ENCODE measurements around the gene SPOCD1.

SPOCD1 gene

DNA sequence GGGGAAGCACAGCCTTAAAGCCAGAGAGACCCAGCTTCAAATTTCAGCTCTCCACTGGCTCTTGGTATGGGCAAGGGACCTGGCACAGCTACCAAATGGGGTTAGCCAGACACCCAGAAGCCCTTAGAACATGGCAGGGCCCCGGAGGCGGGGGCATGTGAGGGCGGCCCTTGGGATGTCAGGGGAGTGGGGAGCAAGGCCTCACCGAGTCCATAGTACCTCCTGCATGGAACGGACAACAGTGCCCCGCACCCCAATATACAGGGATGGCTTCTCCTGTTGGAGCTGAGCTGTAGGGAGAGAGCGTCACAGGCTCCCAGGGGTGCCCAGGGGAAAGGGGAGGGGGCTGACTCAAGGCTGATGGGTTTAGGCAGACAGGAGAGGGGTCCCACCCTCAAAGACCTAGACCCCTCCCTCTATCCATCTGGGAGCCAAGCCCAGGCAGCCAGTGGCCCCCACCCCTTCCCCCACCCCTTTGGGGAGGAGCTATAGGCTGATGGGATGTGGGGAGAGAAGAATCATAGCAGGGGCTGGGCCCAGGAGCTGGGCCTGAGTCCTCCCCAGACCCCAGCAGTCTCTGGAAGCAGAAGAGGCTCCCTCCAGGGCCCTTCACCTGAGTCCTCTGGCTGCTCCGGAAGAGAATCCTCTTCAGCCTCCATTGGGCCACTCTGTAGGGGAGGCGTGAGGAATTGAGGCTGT, 16.5 kb downstream of the SPOCD1 start:
- no peak for DNase-seq

DNA sequence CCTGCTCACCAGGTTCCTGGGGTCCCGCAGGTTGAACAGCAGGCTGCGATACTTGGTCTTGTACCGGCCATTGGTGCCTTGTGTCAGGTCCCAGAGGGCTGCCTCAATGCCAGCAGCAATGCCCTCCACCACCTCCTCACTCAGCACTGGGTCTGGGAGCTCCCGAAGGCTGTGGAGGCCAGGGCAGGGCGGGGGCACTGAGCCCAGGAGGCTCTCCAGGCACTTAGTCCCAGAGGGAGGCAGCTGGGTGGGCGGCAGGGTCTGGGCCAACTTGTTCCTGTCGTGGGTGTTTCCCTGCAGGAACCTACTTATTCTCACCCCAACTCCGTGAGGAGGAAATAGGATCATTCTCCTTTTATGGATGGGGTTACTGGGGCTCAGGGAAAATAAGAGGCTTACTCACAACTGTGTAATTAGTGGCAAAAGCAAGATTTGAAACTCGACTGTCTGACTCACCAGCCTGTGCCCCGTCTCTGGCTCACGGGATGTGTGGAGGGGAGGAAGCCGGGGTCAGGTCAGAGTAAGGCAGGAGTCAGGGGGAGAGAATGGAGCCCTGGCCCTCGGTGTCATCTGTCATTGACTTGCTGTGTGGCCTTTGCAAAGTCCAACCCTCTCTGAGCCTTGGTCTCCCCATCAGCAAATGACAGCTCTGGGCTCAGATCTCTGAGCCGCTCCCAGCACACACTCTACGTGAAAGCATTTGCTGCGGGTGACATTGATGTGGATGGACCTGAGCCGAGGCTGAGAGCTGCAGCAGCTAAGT, 17.2 kb downstream of the SPOCD1 start:
- DNase-seq, result no peak

- no peak for DNase-seq
These were observed 17.8 kb downstream of the SPOCD1 start for GRCh38 chr1:31798086-31798432.

DNA sequence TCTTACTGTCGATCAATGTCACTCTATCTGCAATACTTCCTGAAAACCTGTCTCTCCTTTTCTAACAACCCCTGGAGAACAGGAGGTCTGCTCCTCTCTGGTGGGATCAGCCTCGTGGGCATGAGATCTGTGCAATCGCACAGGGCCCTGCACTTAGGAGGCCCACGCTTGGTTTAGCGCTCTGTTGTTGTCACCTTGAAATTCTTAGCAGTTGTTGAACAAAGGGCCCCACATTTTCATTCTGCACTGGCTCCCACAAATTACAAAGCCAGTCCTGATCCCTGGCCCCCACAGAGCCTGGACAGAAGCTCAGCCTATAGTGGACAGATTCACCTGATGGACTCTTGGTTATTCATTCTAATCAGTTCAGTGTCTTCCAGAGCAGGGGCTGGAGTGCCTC, 18.6 kb downstream of the SPOCD1 start:
- DNase-seq, result no peak

GRCh38 chr1:31796707-31797106, 19.1 kb downstream of the SPOCD1 start:
- no peak for DNase-seq

GRCh38 chr1:31795801-31796621, 19.8 kb downstream of the SPOCD1 start:
- peak; percentile 53 to 77 for DNase-seq

GRCh38 chr1:31795096-31795675, 20.6 kb downstream of the SPOCD1 start:
- no peak for DNase-seq

- no peak for DNase-seq
These were observed 22.1 kb downstream of the SPOCD1 start for GRCh38 chr1:31793586-31794285.

- DNase-seq, result no peak
These were observed 22.7 kb downstream of the SPOCD1 start for GRCh38 chr1:31793086-31793485.

GRCh38 chr1:31792541-31792940, 23.3 kb downstream of the SPOCD1 start:
- no peak for DNase-seq

GRCh38 chr1:31792116-31792515, 23.7 kb downstream of the SPOCD1 start:
- no peak for DNase-seq

- DNase-seq, result no peak
These were observed 24.5 kb downstream of the SPOCD1 start for GRCh38 chr1:31791131-31791858.

GRCh38 chr1:31790641-31791091, 25.2 kb downstream of the SPOCD1 start:
- no peak for DNase-seq

DNA sequence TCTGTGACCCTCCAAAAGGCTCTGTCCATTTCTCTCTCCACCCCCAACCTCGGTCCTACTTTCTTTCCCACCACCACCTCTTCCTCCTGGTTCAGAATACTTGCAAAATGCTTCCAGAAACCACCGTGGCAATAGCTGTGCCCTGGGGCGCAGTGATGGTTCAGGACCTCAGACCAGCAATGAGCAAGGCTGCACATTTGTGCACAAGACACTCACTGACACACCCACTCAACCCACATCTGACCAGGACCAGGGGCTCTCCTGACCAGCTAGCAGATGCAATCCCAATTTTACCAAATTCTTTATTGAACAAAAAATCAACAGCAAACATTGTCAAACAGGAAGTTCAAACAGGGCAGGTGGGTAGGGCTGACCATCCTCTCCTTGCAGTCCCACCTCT, 25.7 kb downstream of the SPOCD1 start:
- DNase-seq, result no peak

- peak; percentile 78 to 85 for DNase-seq
These were observed 26.4 kb downstream of the SPOCD1 start for GRCh38 chr1:31789259-31790065.

- DNase-seq, result peak in 1 of 2 experiments; percentile 67
These were observed 27.0 kb downstream of the SPOCD1 start for GRCh38 chr1:31788825-31789256.

GRCh38 chr1:31788138-31788824, 27.5 kb downstream of the SPOCD1 start:
- peak; percentile 78 to 89 for DNase-seq

GRCh38 chr1:31787786-31788137, 28.1 kb downstream of the SPOCD1 start:
- no peak for DNase-seq

DNA sequence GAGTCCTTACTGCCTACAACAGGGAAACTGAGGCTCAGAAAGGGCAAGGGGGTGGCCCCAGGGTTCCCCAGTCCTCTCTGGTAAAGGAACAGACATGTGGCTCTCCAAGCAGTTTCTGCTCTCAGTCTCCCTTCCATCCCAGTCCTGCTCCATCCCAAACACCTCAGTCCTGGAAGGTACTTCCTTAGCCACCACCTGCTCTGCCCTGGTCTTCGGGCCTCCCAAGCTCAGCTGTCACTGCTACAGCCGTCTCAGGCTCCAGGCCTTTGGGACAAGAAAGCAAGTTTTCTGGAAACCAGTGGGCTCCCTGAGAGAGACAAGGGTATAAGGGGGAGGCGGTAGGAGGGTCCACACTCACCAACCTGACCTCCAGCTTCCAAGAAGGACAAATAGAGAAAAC, 28.6 kb downstream of the SPOCD1 start:
- no peak for DNase-seq

DNA sequence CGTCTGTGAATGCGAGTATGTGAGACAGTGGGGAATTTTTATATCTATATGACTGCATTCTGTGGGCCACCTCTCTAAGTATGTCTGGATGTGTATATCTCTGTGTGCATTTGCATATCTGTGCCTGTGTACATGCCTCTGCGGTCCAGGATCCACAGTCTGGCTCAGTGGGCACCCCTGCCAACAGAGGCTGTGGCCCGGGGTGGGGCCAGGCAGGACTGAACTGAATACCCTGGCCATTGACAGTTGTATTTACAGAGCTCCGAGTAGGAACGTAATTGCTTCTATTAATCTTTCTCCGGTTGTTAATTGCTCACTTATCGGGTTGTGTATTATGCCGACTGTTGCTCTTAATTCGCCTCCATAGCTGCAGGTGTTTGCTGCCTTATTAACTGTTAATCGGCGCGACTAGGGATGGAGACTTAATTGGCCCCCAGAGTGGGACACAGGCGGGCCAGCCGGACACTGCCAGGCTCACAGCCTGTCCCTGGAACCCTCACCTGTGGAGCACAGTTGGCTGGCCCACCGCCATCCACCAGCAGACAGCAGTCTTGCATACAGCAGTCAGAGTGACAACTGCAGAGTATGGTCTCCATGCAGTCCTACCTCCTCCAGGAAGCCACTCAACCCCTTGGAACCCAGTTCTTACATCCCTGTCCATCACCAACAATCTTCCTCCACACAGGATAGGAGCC, 29.3 kb downstream of the SPOCD1 start:
- DNase-seq, result no peak
